Stimulated activated CD8-positive, alpha-beta memory T cell treated with anti-CD3 and anti-CD28 coated beads, Interleukin-7, amount 100 ng/mL, for 1 hour (primary cell): Measurements from ENCODE around the gene SGIP1.

Experiments used
- DNase-seq, 2 donors: peaks; one replicate each; pipeline ENCODE4 v3.0.0-alpha.2; 2020; ENCODE audit warnings: low read depth in 2 of 2

The SGIP1 gene

GRCh38 chr1:66533804-66534740 lies at the start of gene SGIP1:
TSS of gene SGIP1 (plus strand) at chr1:66534153. CDS start at chr1:66534359, 206 bp downstream.
- no peak for DNase-seq

DNA sequence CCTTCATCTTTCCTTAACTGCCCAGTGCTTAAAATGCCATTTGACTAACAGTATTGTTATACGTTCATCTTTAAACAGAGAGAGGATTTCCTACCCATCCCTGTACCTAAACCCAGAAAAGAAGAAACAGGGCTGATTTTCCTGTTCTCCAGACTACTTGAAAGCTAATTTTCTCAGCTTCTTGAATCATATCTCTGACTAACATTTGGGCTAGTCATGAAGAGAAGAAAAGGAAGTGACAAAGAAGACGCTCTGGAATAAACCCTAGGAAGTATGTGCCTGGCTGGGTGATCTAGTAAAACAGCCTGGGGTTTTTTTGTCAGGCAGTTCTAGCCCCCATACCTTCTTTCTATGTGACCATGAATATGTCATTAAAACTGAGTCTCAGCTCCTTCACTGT lies 44.8 kb upstream of the SGIP1 start:
- DNase-seq: no peak

- no peak for DNase-seq
Observed at GRCh38 chr1:66489972-66490601, 43.9 kb upstream of the SGIP1 start.

- no peak for DNase-seq
Observed at GRCh38 chr1:66490816-66491215, 43.1 kb upstream of the SGIP1 start.

DNA sequence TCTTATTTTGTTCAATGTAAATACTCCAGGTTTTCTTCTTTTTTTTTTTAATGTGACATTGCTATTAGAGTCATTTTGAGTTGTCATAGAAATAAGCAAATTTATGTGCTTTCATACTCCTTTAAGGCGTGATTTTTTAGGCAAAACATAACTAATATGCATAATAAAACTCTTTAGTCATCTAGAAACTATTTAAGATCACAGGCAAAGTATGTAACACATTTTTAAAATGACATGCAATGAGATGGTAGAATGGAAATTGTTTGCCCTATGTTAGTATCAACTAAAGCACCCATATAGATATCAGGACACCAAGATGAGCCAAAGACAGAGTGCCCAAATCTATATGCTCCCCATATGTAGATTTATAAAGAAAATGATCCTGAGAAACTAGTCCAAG lies 41.5 kb upstream of the SGIP1 start:
- no peak for DNase-seq

DNA sequence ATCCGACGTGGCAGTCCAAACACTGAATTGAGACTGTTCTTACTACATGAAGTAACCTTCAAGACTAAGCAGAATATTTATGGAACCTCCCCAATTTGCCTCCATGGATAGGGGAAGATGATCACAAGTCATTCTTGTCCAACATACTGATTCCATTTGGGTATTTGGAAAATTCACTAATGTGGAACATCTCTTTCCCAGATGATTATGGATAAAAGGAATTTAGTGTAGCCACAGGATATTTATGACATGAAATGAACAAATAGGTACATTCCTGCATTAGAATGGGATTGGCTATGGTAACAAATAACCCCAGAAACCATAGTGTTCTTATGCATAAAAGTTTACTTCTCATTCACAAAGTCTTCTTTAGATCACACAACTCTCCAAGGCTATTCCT lies 40.2 kb upstream of the SGIP1 start:
- DNase-seq: no peak

- no peak for DNase-seq
Observed at GRCh38 chr1:66494482-66494881, 39.5 kb upstream of the SGIP1 start.

GRCh38 chr1:66495495-66495894 lies 38.5 kb upstream of the SGIP1 start:
- DNase-seq: no peak

DNA sequence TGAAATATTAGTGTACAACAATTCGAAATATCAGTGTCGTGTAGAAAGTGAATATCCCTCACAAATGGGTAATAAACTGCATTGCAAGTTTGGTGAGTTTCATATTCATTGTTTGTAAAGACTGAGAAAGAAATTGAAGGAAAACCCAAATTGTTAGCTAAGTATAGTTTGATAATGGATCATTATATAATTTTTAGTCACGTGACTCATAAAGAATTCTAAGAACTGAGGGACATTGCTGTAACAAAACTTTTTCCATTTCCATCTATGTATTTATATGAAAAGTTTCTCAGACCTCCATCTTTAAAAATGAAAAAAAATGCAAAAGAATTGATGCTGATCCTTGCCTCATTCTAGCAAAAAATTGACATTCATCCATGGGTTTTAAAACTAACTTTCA lies 36.0 kb upstream of the SGIP1 start:
- DNase-seq: no peak

DNA sequence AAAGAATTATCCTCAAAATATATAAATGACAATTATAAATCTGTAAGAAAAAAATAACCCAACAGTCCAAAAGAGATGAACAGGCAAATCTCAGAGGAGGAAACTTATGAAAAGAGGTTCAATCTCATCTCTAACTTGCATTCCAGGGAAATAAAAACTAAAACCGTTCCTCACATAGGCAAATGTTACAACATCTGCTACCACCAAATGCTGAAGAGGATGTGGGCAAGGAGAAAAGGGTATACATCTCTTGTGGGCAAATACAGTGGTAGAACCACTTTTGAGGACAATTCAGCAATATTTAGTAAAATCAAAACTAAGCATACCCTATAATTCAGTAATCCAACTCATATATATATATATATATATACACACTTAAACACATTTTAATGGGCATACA lies 33.7 kb upstream of the SGIP1 start:
- no peak for DNase-seq

GRCh38 chr1:66502086-66502485 lies 31.9 kb upstream of the SGIP1 start:
- no peak for DNase-seq

- no peak for DNase-seq
Observed at GRCh38 chr1:66503841-66504470, 30.0 kb upstream of the SGIP1 start.

DNA sequence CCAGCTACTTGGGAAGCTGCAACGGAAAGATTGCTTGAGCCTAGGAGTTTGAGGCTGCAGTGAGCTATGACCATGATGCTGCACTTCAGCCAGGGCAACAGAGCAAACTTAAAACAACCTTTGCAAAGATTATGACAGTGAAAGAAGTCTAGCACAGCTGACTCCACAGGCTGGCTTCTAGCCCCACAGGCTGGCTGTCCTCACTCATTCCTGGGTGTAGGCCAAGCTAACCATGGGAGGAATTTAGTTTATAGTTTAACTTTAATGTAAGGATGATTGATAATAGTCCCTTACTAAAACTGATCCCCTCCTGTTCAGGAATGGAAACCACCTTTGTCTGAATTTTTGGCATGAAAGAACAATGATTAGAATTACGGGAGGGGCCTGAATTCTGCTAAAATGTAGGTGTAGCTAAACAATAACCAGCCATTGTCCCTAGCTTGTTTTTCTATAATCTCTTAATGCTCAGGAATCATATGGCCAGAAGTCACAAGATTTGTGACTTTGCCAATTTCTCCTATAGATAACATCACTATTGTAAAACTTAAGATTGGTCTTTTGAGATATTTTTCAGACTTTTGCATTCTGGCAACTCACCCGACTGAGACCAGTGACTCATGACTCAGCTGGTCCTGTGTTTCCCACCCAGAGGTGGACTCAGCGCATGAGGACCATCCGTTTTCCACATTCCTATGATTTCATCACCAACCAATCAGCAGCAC lies 28.1 kb upstream of the SGIP1 start:
- no peak for DNase-seq

GRCh38 chr1:66506393-66506687 lies 27.6 kb upstream of the SGIP1 start:
- no peak for DNase-seq

GRCh38 chr1:66506991-66507390 lies 27.0 kb upstream of the SGIP1 start:
- DNase-seq: no peak

- no peak for DNase-seq
Observed at GRCh38 chr1:66510407-66510806, 23.5 kb upstream of the SGIP1 start.

GRCh38 chr1:66511118-66511517 lies 22.8 kb upstream of the SGIP1 start:
- DNase-seq: no peak

DNA sequence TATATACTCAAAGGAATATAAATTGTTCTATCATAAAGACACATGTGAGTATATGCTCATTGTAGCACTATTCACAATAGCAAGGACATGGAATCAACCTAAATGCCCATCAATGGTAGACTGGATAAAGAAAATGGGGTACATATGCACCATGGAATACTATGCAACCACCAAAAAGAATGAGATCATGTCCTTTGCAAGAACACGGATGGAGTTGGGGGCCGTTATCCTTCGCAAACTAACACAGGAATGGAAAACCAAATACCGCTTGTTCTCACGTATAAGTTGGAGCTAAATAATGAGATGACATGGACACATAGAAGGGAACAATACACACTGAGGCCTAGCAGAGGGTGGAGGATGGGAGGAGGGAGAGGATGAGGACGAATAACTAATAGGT lies 16.0 kb upstream of the SGIP1 start:
- no peak for DNase-seq

DNA sequence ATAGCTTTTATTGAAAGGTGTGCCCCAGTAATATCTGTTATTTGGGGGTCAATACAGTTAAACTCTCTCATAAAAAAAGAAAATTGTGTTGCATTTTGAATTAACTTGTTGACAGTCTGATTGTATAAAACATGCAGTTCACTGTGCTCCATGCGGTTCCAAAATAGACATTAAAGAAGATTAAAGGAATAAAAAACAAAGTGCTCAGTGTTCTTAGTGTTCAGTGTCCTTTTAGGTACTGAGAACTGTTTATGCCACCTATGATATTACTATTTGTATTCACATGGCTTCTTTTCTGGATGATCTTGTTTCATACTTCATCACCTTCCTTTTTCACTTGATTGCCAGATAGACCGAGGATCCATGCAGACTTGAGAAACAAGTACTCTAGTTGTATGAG lies 15.3 kb upstream of the SGIP1 start:
- DNase-seq: no peak

GRCh38 chr1:66519992-66520391 lies 14.0 kb upstream of the SGIP1 start:
- no peak for DNase-seq

GRCh38 chr1:66520655-66521054 lies 13.3 kb upstream of the SGIP1 start:
- no peak for DNase-seq

DNA sequence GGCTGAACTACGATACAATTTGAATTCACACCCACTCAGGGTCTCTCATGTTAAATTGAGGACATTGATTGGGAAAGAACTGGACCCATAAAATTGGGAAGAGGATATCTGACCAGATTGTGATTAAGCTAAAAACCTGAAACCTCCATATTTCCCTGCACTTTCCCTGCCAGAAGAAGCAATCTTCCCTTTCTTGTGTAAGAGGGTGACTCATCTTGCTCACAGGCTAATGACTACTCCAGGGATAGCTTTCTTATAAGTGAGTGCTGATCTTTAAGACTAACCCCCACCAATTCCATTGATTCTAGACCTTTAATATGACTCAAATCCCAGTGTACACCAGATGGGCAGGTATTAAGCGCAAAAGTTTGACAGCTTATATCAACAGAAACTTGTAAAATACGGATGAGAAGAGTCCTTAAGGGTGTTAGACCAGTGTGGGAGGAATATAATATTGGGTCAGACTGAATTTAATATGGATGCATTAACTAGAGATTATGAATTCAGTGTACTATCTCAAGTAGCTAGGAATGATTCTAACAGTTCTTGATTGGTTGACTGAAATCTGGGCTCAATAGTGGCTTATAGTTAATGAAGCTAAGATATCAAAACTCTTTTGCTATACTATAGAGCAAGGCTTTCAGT lies 12.1 kb upstream of the SGIP1 start:
- DNase-seq: no peak
